Fibroblast of upper back skin (primary cell): Measurements from ENCODE around the gene METAP2.
"Not testable (repeated sequence)": the region's sequence is repeated elsewhere in the genome, so short reads cannot be mapped to it uniquely, and the experiment has no call there.

Source experiments
- DNase-seq: peaks from one replicate; pipeline ENCODE4 v3.0.0-alpha.2; 2013

Gene METAP2

DNA sequence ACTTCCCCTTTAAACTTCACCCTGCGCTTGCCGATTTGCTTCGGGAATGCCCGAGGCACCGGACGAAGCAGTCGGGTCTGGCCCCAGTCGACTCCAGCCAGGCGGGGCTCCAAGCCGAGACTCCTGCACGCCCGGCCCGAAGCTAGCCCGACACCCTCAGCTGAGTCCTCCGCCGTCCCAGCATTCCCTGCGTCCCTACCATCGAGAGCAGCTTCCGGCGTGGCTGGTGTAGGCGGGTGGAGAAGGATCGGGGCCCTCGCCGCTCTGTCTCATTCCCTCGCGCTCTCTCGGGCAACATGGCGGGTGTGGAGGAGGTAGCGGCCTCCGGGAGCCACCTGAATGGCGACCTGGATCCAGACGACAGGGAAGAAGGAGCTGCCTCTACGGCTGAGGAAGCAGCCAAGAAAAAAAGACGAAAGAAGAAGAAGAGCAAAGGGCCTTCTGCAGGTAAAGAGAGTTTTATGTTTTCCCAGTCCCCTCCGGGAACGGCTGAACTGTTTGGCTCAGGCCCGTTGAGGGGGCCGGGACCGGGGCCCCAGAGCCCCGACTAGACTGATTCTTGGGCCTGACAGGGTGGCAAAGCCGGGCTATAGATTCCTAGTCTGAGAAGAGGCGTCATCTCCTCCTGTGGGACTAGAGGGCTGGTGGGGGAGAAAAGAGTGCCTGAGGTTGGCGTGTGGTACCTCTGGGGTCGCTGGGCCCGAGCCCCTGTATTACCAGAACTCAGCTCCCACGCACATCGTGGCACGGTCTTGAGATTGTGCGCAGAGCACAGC is at the start of gene METAP2:
Gene METAP2, plus strand, starts transcription at position 269 of the 776 bp plus-strand sequence. Its CDS starts 28 bp downstream, at position 297.
- peak; percentile 97 for DNase-seq

DNA sequence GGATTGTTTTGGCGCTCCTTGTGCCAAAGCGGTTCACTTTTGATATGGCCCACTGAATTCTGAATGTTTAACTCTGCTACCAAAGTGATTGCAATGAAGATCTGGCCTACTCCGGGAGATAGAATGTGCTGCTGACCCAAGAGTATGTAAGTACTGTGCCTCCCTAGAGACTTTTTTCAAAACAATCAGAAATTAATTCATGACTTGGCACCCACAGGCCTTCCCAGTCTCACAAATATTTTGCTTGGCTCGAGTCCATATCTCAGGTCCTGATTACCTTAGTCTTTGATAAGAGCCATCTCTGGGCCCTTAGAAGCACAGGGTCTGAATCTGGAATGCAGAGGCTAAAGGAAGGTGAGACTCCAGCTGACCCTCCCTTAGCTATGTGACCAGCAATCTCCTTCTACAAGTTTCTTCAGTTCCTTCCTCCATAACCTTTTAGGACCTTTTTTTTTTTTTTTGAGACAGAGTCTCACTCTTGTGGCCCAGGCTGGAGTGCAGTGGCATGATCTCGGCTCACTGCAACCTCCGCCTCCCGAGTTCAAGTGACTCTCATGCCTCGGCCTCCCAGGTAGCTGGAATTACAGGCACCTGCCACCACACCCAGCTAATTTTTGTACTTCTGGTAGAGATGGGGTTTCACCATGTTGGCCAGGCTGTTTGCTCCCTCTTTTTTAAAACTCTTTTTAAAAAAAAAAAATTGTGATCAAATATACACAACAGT is 49.5 kb upstream of the METAP2 start:
- DNase-seq = no peak

- no peak for DNase-seq
Observed at GRCh38 chr12:95429172-95429510, 44.8 kb upstream of the METAP2 start.

DNA sequence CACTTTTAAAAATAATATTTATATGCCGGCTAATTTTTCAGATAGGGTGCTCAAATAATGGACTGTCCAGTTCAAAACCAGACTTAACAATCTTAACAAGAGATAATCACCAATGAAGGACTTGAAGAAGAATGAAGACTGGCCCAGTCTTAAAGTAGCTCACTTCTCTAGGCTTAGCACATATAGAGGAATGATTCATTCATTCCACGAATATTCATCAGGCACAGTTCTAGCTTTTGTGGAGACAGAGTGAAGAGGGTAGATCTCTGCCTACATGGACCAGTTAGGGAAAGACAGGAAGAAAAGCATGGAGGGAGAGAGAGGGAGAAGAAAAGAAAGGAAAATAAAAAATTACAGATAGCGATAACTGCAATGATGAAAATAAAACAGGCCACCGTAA is 42.8 kb upstream of the METAP2 start:
- no peak for DNase-seq

DNA sequence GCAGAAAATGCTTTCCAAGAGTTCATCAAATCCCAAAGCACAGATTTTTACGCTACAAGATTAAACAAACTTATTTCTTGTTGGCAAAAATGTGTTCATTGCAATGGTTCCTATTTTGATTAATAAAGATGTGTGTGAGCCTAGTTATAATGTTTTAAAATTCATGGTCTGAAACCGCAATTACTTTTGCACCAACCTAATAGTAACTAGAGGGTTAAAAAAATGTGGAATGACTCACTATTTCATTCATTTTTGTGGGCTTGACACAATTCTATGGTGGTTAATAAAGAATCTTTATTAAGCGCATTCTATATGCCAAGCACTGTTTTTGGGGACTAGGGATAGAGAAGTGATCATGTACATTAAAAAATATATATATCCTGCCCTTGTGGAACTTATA is 38.6 kb upstream of the METAP2 start:
- DNase-seq = no peak

- no peak for DNase-seq
Observed at GRCh38 chr12:95437565-95437964, 36.4 kb upstream of the METAP2 start.

- DNase-seq = no peak
Observed at GRCh38 chr12:95439461-95440230, 34.3 kb upstream of the METAP2 start.

GRCh38 chr12:95440401-95440800 is 33.6 kb upstream of the METAP2 start:
- DNase-seq = peak; percentile 61

GRCh38 chr12:95443459-95443858 is 30.5 kb upstream of the METAP2 start:
- DNase-seq = no peak

DNA sequence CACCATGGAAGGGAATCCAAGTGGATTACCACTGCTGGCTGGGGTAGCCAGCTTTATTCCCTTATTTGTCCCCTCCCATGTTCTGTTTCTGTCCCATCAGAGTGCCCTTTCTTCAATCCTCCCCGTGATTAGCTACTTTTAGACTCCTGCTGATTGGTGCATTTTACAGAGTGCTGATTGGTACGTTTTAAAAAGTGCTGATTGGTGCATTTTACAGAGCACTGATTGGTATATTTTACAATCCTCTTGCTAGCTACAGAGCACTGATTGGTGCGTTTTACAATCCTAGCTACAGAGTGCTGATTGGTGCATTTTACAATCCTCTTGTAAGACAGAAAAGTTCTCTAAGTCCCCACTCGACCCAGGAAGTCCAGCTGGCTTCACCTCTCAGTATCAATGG is 28.9 kb upstream of the METAP2 start:
- DNase-seq = not testable (repeated sequence)

GRCh38 chr12:95445884-95446505 is 28.0 kb upstream of the METAP2 start:
- DNase-seq = no peak

DNA sequence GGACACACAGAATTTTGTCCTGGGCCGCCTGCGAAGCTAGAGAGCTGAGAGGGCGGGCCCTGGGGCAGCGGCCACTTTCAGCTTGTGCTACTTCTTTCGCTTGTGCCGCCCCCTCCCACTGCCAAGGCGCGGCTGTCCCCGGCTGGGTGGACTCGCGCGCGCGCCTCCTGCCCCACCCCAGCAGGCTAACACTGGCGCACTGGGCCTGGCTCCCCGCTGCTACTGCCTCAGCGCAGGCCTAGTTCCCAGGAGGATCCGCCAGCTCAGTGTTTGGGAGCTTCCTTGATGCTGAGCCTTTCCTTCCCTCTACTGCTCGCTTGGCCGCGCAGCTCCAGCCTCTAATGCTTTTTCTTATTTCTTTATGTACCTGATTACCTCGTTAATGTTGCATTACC is 27.4 kb upstream of the METAP2 start:
- DNase-seq = peak; percentile 34

GRCh38 chr12:95449656-95450055 is 24.3 kb upstream of the METAP2 start:
- not testable (repeated sequence) for DNase-seq

DNA sequence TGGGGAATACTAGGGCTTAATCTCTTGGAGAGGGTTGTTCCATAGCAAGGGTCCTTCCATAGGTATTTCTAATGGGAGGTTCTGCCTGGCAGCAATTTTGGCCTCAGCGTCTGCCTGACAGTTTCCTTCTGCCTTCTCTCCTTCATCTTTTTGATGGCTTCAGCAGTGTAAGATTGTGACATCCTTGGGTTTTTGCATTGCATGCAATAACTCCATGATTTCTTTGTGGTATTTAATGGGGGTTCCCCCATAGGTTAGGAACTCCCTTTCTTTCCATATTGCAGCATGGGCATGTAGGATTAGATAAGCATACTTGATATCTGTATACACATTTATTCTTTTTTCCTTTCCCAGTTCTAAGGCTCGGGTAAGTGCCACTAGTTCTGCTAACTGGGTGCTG is 21.5 kb upstream of the METAP2 start:
- not testable (repeated sequence) for DNase-seq

GRCh38 chr12:95453881-95454280 is 20.1 kb upstream of the METAP2 start:
- peak; percentile 18 for DNase-seq

DNA sequence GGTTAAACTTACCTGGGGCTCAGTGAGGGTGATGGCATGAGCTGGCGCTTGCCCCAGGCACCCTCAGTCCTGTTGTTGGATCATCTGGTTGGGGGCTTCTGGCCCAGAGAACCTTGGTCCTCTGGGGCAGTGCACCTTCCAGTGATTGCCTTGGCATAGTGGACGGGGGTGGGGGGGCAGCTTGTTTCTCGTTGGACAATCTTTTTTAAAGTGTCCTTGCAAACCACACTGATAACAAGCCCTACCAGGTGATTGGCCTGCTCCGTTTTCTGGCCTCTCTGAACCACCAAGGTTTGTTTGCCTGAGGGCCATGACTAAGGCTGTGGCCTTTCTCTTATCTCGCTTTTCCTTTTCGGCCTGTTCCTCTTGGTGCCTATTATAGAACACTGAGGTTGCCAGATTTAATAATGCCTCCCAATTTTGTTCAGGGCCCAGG is 19.2 kb upstream of the METAP2 start:
- DNase-seq = not testable (repeated sequence)

GRCh38 chr12:95457605-95458004 is 16.3 kb upstream of the METAP2 start:
- not testable (repeated sequence) for DNase-seq

- DNase-seq = no peak
Observed at GRCh38 chr12:95458761-95459160, 15.2 kb upstream of the METAP2 start.

- no peak for DNase-seq
Observed at GRCh38 chr12:95459310-95459709, 14.6 kb upstream of the METAP2 start.

GRCh38 chr12:95460105-95460504 is 13.8 kb upstream of the METAP2 start:
- DNase-seq = no peak

- DNase-seq = no peak
Observed at GRCh38 chr12:95460896-95461295, 13.1 kb upstream of the METAP2 start.

GRCh38 chr12:95462081-95462480 is 11.9 kb upstream of the METAP2 start:
- no peak for DNase-seq

GRCh38 chr12:95462551-95462950 is 11.4 kb upstream of the METAP2 start:
- DNase-seq = no peak
